ENCODE data around the gene RGS19. TPM values are rescaled to one million over a fixed set of nuclear protein-coding genes. Genes with fewer than 3 reads are reported as not detected.

RGS19 gene
- total RNA-seq, 1 experiment from 2014 or later: 12.8 TPM

GRCh38 chr20:64080813-64081623 lies 1.7 kb upstream of the RGS19 start:
- no peak for TF ChIP-seq CTCF (conservative IDR thresholded peaks at IDR 0.05)
- Histone ChIP-seq H4K5ac (ENCODE audit: insufficient read length, low read depth, low read length) (no peak overlapping the region), H3K18ac (ENCODE audit: insufficient read length, low read depth, low read length) (no peak overlapping the region), H2BK15ac (ENCODE audit: low read depth, low read length) (no peak overlapping the region), H3K56ac (ENCODE audit: insufficient read length, low read depth, low read length) (no peak overlapping the region), H2BK5ac (ENCODE audit: insufficient read length, low read length) (no peak overlapping the region), H3K4me2 (ENCODE audit: insufficient read depth, insufficient read length, low read length) (peak overlapping the region; percentile 62), H2BK120ac (ENCODE audit: low read depth, low read length, poor library complexity, severe bottlenecking) (no peak overlapping the region), H4K8ac (replicated peaks; ENCODE audit: insufficient read length, low read depth, low read length) (no peak overlapping the region), H2AFZ (ENCODE audit: low read length) (no peak overlapping the region), H3K14ac (ENCODE audit: insufficient read depth, low read length) (no peak overlapping the region), H4K20me1 (ENCODE audit: control insufficient read depth, insufficient read depth, insufficient read length) (no peaks in the 10 kb centered on the region), H3K23me2 (ENCODE audit: insufficient read length, low read depth, low read length, poor library complexity, severe bottlenecking) (peaks cover 20% of the 10 kb centered on the region), H3K27ac (ENCODE audit: insufficient read length, low read depth, low read length) (no peak overlapping the region), H3K27me3 (ENCODE audit: insufficient read depth, low read length) (peaks cover 5% of the 10 kb centered on the region; the same call in 1 of the 2 replicates), H3K79me1 (ENCODE audit: insufficient read depth, low read depth, low read length, poor library complexity, severe bottlenecking) (no peaks in the 10 kb centered on the region), H2BK20ac (ENCODE audit: low read depth, low read length, poor library complexity, severe bottlenecking) (no peak overlapping the region), H3K23ac (ENCODE audit: insufficient read length, low read depth, low read length) (no peak overlapping the region), H3K9me3 (ENCODE audit: control insufficient read depth, low read depth, low read length) (no peaks in the 10 kb centered on the region), H3K9ac (ENCODE audit: extremely low read depth, insufficient read length, low read length) (no peak overlapping the region), H2AK5ac (ENCODE audit: insufficient read length, low read length) (no peak overlapping the region), H3T11ph (ENCODE audit: low read length) (no peak overlapping the region), H3K79me2 (ENCODE audit: insufficient read depth, low read length) (no peaks in the 10 kb centered on the region), H3K4ac (ENCODE audit: low read depth, low read length) (no peak overlapping the region), H2BK12ac (ENCODE audit: insufficient read length, low read depth, low read length) (no peak overlapping the region), H4K91ac (ENCODE audit: insufficient read length, low read depth, low read length) (no peak overlapping the region), H3K4me1 (ENCODE audit: insufficient read depth, low read length) (no peaks in the 10 kb centered on the region; the same call in 1 of the 2 replicates)
- WGBS (ENCODE audit: extremely low coverage, insufficient read length, low lambda C conversion rate): no CpG with 5 or more reads among the region's 17 CpGs
- H3K27me3 Mint-ChIP-seq (ENCODE audit: low read depth): peaks cover 51% of the 10 kb centered on the region
- no peak overlapping the region for H3K27ac Mint-ChIP-seq
- no peaks in the 10 kb centered on the region; a peak in 1 of 7 replicates for H3K36me3 Mint-ChIP-seq (ENCODE audit: insufficient read depth in 1 of 3, low read depth in 3 of 3)
- no peak for DNase-seq
- peak overlapping the region; percentile 67 to 85 for H3K4me3 Mint-ChIP-seq
- H3K9me3 Mint-ChIP-seq: peaks cover 0 to 2% of the 10 kb centered on the region in 2 experiments; a peak in 1 of 5 replicates
- peaks cover 32 to 45% of the 10 kb centered on the region in 2 experiments for H3K4me1 Mint-ChIP-seq

Measured in H9 (cell line).